ENCODE measurements around the gene AIG1. TPM values are rescaled to one million over a fixed set of nuclear protein-coding genes. Genes with fewer than 3 reads are reported as not detected.

Gene AIG1
- total RNA-seq, 1 donor from 2014 or later: 14.3 TPM

DNA sequence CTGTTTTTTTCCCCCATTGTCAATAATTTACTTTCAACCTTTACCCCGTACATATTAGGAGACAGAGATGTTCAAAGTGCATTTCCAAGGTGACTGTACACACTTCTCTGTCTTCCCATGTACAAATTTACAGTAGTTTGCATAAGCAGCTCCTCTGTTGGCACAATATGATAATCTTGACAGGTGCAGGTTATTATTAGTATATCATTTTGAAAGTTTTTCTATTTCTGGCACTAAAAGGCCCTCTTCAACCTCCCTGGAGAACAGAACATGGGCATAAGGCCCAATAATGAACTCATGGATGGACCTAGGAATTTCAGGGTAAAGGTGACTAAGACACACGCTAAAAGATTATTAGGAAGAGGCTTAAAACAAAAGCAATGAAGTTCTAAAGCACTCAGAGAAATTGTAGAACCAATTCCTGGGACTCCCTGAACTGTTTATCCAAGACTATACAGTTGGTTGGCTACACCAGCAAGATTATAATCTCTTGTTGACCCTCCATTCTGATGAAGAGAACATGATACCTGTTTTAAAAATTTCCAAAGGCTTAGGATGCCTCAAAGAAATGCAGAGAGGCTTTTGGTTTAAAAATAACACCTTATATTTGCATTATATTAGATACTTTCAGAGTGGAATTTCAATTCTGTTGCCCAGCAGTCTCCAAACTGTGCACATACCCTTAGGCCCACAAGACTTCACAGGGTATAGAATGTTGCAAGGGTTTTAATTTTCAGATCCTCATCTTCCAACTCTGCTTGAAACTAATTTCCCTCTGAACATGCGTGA lies 1.1 kb downstream of the AIG1 start:
- H3K4me1 Mint-ChIP-seq (ENCODE audit: low read depth, unreplicated experiment): no peaks in the 10 kb centered on the region
- peak overlapping the region; percentile 87 for H3K4me3 Mint-ChIP-seq (ENCODE audit: unreplicated experiment)

DNA sequence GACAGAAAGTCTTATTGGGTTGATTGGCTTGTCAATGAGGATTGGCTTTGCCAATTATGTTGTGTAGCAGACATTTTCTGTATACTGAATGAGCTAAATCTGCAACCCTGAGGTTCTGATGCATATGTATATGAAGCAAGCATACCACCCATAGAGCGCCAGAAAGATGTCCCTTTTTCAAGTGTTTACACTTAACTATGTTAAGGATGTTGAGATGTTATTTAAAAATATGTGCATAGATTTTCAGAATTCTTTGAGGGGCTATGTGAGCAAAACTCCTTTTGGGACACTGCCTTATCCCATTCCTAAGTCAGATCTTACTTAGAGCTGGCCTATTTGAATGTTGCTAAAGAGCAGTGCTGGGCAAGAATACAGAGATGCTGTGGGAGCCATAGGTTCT lies 1.9 kb downstream of the AIG1 start:
- Mint-ChIP-seq H3K9me3 (ENCODE audit: unreplicated experiment) (peaks cover 10% of the 10 kb centered on the region), H3K4me1 (ENCODE audit: low read depth, unreplicated experiment) (no peaks in the 10 kb centered on the region), H3K27ac (ENCODE audit: unreplicated experiment) (no peak overlapping the region), H3K36me3 (ENCODE audit: unreplicated experiment) (no peaks in the 10 kb centered on the region), H3K27me3 (ENCODE audit: unreplicated experiment) (peaks cover 9% of the 10 kb centered on the region), H3K4me3 (ENCODE audit: unreplicated experiment) (no peak overlapping the region)
- TF ChIP-seq CTCF (IDR thresholded peaks at IDR 0.05; ENCODE audit: partially characterized antibody, unreplicated experiment): no peak
- no peak for DNase-seq

More for the DNA sequence above, 1.1 kb downstream of the AIG1 start:
- Mint-ChIP-seq H3K9me3 (ENCODE audit: unreplicated experiment) (peaks cover 10% of the 10 kb centered on the region), H3K27me3 (ENCODE audit: unreplicated experiment) (peaks cover 9% of the 10 kb centered on the region), H3K36me3 (ENCODE audit: unreplicated experiment) (no peaks in the 10 kb centered on the region), H3K27ac (ENCODE audit: unreplicated experiment) (no peak overlapping the region)
- no peak for DNase-seq
- TF ChIP-seq CTCF (IDR thresholded peaks at IDR 0.05; ENCODE audit: partially characterized antibody, unreplicated experiment): no peak

- no peak overlapping the region for H3K27ac Mint-ChIP-seq (ENCODE audit: unreplicated experiment)
- no peak for TF ChIP-seq CTCF (IDR thresholded peaks at IDR 0.05; ENCODE audit: partially characterized antibody, unreplicated experiment)
- no peaks in the 10 kb centered on the region for H3K36me3 Mint-ChIP-seq (ENCODE audit: unreplicated experiment)
- no peak overlapping the region for H3K4me3 Mint-ChIP-seq (ENCODE audit: unreplicated experiment)
- H3K27me3 Mint-ChIP-seq (ENCODE audit: unreplicated experiment): peaks cover 9% of the 10 kb centered on the region
- H3K9me3 Mint-ChIP-seq (ENCODE audit: unreplicated experiment): peaks cover 10% of the 10 kb centered on the region
- no peak for DNase-seq
- no peaks in the 10 kb centered on the region for H3K4me1 Mint-ChIP-seq (ENCODE audit: low read depth, unreplicated experiment)
Observed at GRCh38 chr6:143063631-143064030, 2.9 kb downstream of the AIG1 start.

- no peaks in the 10 kb centered on the region for H3K4me1 Mint-ChIP-seq (ENCODE audit: low read depth, unreplicated experiment)
- no peaks in the 10 kb centered on the region for H3K36me3 Mint-ChIP-seq (ENCODE audit: unreplicated experiment)
- DNase-seq: no peak
- H3K27me3 Mint-ChIP-seq (ENCODE audit: unreplicated experiment): peaks cover 9% of the 10 kb centered on the region
- H3K9me3 Mint-ChIP-seq (ENCODE audit: unreplicated experiment): peaks cover 10% of the 10 kb centered on the region
- no peak overlapping the region for H3K27ac Mint-ChIP-seq (ENCODE audit: unreplicated experiment)
- no peak overlapping the region for H3K4me3 Mint-ChIP-seq (ENCODE audit: unreplicated experiment)
- TF ChIP-seq CTCF (IDR thresholded peaks at IDR 0.05; ENCODE audit: partially characterized antibody, unreplicated experiment): no peak
Observed at GRCh38 chr6:143064271-143064670, 3.6 kb downstream of the AIG1 start.

DNA sequence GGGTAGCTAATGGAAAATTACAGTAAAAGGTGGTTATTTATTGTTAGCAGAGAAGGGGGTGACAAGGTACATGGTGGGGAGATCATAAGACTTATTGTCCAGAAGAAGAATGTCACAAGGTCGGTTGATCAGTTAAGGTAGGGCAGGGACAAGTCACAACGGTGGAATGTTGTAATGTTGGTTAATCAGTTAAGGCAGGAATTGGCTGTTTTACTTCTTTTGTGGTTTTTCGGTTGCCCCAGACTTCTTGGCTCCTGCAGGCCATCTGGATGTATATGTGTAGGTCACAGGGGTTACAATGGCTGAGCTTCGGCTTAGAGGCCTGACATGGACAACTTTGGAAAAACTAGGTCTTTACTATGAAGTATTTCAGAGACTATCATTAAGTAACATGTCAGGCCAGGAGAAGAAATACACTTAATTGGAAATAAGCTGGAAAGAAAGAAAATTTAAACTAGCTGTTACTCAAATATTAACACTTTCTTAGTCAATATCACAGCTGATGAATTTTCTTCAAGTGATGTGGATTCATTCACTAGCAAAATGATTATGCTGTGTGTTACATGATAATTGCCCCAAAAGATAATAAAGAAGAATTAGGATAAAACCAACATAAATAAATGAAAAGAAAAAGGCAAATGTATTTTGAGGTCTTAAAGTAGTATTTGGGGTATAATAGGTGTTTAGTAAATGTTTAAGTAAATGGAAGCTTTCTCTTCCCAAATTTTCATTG lies 4.4 kb downstream of the AIG1 start:
- no peaks in the 10 kb centered on the region for H3K4me1 Mint-ChIP-seq (ENCODE audit: low read depth, unreplicated experiment)
- no peak for DNase-seq
- H3K9me3 Mint-ChIP-seq (ENCODE audit: unreplicated experiment): peaks cover 9% of the 10 kb centered on the region
- H3K27ac Mint-ChIP-seq (ENCODE audit: unreplicated experiment): no peak overlapping the region
- peaks cover 6% of the 10 kb centered on the region for H3K27me3 Mint-ChIP-seq (ENCODE audit: unreplicated experiment)
- no peak overlapping the region for H3K4me3 Mint-ChIP-seq (ENCODE audit: unreplicated experiment)
- no peak for TF ChIP-seq CTCF (IDR thresholded peaks at IDR 0.05; ENCODE audit: partially characterized antibody, unreplicated experiment)
- H3K36me3 Mint-ChIP-seq (ENCODE audit: unreplicated experiment): no peaks in the 10 kb centered on the region
